ENCODE data around the gene COASY. TPM values are rescaled to one million over a fixed set of nuclear protein-coding genes. Genes with fewer than 3 reads are reported as not detected.

Gene COASY
- total RNA-seq, 1 donor from 2014 or later, result 51.7 TPM

- DNase-seq (ENCODE audit: extremely low spot score, unreplicated experiment), result no peak
- H3K36me3 Mint-ChIP-seq (ENCODE audit: unreplicated experiment), result peaks cover 3% of the 10 kb centered on the region
- no peak overlapping the region for H3K4me3 Mint-ChIP-seq (ENCODE audit: unreplicated experiment)
- H3K9me3 Mint-ChIP-seq (ENCODE audit: unreplicated experiment), result no peaks in the 10 kb centered on the region
- no peak overlapping the region for H3K27ac Mint-ChIP-seq (ENCODE audit: unreplicated experiment)
- H3K4me1 Mint-ChIP-seq (ENCODE audit: unreplicated experiment), result peaks cover 3% of the 10 kb centered on the region
- TF ChIP-seq, protein P1, sequence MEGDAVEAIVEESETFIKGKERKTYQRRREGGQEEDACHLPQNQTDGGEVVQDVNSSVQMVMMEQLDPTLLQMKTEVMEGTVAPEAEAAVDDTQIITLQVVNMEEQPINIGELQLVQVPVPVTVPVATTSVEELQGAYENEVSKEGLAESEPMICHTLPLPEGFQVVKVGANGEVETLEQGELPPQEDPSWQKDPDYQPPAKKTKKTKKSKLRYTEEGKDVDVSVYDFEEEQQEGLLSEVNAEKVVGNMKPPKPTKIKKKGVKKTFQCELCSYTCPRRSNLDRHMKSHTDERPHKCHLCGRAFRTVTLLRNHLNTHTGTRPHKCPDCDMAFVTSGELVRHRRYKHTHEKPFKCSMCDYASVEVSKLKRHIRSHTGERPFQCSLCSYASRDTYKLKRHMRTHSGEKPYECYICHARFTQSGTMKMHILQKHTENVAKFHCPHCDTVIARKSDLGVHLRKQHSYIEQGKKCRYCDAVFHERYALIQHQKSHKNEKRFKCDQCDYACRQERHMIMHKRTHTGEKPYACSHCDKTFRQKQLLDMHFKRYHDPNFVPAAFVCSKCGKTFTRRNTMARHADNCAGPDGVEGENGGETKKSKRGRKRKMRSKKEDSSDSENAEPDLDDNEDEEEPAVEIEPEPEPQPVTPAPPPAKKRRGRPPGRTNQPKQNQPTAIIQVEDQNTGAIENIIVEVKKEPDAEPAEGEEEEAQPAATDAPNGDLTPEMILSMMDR (IDR thresholded peaks at IDR 0.05), result no peak
- no peaks in the 10 kb centered on the region for H3K27me3 Mint-ChIP-seq (ENCODE audit: unreplicated experiment)
Measured at GRCh38 chr17:42596386-42596785, 34.4 kb downstream of the COASY start.

- H3K27me3 Mint-ChIP-seq (ENCODE audit: unreplicated experiment), result no peaks in the 10 kb centered on the region
- TF ChIP-seq, protein P1 (IDR thresholded peaks at IDR 0.05), result no peak
- peaks cover 9% of the 10 kb centered on the region for H3K4me1 Mint-ChIP-seq (ENCODE audit: unreplicated experiment)
- no peak overlapping the region for H3K27ac Mint-ChIP-seq (ENCODE audit: unreplicated experiment)
- peaks cover 3% of the 10 kb centered on the region for H3K36me3 Mint-ChIP-seq (ENCODE audit: unreplicated experiment)
- DNase-seq (ENCODE audit: extremely low spot score, unreplicated experiment), result no peak
- no peaks in the 10 kb centered on the region for H3K9me3 Mint-ChIP-seq (ENCODE audit: unreplicated experiment)
- H3K4me3 Mint-ChIP-seq (ENCODE audit: unreplicated experiment), result no peak overlapping the region
Measured at GRCh38 chr17:42598905-42599304, 37.0 kb downstream of the COASY start.

GRCh38 chr17:42603318-42603717 is 41.4 kb downstream of the COASY start:
- DNase-seq (ENCODE audit: extremely low spot score, unreplicated experiment), result no peak
- TF ChIP-seq, protein P1 (IDR thresholded peaks at IDR 0.05), result no peak
- no peaks in the 10 kb centered on the region for H3K9me3 Mint-ChIP-seq (ENCODE audit: unreplicated experiment)
- no peak overlapping the region for H3K4me3 Mint-ChIP-seq (ENCODE audit: unreplicated experiment)
- no peak overlapping the region for H3K27ac Mint-ChIP-seq (ENCODE audit: unreplicated experiment)
- H3K27me3 Mint-ChIP-seq (ENCODE audit: unreplicated experiment), result no peaks in the 10 kb centered on the region
- H3K36me3 Mint-ChIP-seq (ENCODE audit: unreplicated experiment), result peaks cover 3% of the 10 kb centered on the region
- H3K4me1 Mint-ChIP-seq (ENCODE audit: unreplicated experiment), result peaks cover 36% of the 10 kb centered on the region

DNA sequence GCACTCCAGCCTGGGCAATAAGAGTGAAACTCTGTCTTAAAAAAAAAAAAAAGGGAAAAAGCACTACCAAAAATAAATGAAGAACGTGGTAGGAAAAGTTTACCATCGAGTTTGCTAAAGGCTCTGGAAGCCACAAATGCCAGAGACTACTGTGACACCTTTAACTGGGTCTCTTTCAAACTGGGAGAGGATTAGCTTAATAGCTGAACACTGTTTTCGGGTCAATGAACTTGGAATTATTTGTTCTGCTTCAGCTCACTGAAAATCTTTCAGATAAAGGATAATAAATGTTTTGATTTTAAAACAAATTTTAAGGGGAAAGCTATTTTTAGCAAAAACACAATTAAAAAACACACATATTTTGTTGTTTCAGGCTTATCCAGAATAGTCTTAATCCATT is 45.8 kb downstream of the COASY start:
- no peaks in the 10 kb centered on the region for H3K27me3 Mint-ChIP-seq (ENCODE audit: unreplicated experiment)
- TF ChIP-seq, protein P1 (IDR thresholded peaks at IDR 0.05), result no peak
- peak overlapping the region; percentile 99 for H3K4me3 Mint-ChIP-seq (ENCODE audit: unreplicated experiment)
- H3K27ac Mint-ChIP-seq (ENCODE audit: unreplicated experiment), result no peak overlapping the region
- H3K9me3 Mint-ChIP-seq (ENCODE audit: unreplicated experiment), result no peaks in the 10 kb centered on the region
- H3K4me1 Mint-ChIP-seq (ENCODE audit: unreplicated experiment), result peaks cover 39% of the 10 kb centered on the region
- H3K36me3 Mint-ChIP-seq (ENCODE audit: unreplicated experiment), result peaks cover 6% of the 10 kb centered on the region
- no peak for DNase-seq (ENCODE audit: extremely low spot score, unreplicated experiment)

GRCh38 chr17:42608305-42609181 is 46.6 kb downstream of the COASY start:
- Mint-ChIP-seq H3K27ac (ENCODE audit: unreplicated experiment) (peak overlapping the region; percentile 95), H3K27me3 (ENCODE audit: unreplicated experiment) (no peaks in the 10 kb centered on the region), H3K4me1 (ENCODE audit: unreplicated experiment) (peaks cover 34% of the 10 kb centered on the region), H3K9me3 (ENCODE audit: unreplicated experiment) (no peaks in the 10 kb centered on the region), H3K4me3 (ENCODE audit: unreplicated experiment) (peak overlapping the region; percentile 99), H3K36me3 (ENCODE audit: unreplicated experiment) (peaks cover 7% of the 10 kb centered on the region)
- TF ChIP-seq, protein P1 (IDR thresholded peaks at IDR 0.05), result no peak
- no peak for DNase-seq (ENCODE audit: extremely low spot score, unreplicated experiment)

Data from osteocyte (in vitro differentiated cells).